ENCODE measurements around the gene AIRE.
"Not testable (repeated sequence)": the region's sequence is repeated elsewhere in the genome, so short reads cannot be mapped to it uniquely, and the experiment has no call there.

Gene AIRE

DNA sequence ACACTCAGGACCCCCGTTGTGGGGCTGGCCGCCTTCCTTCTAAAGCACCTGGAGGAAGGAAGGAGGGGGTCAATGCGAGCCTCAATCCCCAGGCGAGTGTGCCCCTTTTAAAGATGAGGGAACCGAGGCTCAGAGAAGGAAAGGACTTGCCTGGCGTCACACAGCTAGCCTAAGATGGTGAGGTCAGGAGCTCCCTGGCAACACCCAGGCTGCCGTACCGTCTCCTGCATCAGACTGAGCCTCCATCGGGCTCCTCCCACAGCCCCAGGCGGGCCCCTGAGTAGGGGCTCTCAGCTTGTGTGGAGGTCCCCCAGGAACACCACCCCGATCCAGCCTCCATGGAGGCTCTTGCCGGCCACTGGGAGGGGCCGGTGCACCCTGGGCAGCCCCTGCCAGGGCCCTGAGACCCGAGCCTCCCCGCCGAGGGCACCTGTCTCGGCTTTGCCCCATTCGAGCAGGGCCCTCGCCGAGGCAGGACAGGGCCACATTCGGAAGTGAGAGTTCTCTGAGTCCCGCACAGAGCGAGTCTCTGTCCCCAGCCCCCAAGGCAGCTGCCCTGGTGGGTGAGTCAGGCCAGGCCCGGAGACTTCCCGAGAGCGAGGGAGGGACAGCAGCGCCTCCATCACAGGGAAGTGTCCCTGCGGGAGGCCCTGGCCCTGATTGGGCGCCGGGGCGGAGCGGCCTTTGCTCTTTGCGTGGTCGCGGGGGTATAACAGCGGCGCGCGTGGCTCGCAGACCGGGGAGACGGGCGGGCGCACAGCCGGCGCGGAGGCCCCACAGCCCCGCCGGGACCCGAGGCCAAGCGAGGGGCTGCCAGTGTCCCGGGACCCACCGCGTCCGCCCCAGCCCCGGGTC is at the start of gene AIRE:
Gene AIRE, plus strand, starts transcription at position 739 of the 855 bp plus-strand sequence. CDS start 131 bp downstream, outside the sequence.
- DNase-seq (ENCODE audit: low spot score): no peak

DNA sequence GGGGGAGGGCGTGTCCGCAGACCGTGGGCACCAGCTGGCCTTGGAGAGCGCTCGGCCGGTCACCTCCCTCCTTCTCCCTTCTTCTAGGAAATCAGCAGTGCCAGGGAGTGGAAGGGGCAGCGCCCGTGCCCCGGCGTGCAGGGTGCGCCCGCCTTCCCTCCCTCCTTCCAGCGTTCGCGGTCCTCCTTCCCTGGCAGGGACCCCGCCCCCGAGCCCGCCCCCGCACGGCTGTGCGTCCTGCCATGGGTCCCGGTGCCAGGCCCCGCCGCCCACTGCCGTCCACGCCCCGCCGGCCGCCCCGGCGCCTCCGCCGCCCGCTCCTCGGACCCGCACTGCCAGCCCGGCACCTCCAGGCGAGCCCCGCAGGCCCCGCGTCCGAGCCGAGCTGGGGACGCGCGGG is 45.3 kb upstream of the AIRE start:
- not testable (repeated sequence) for DNase-seq (ENCODE audit: low spot score)

DNA sequence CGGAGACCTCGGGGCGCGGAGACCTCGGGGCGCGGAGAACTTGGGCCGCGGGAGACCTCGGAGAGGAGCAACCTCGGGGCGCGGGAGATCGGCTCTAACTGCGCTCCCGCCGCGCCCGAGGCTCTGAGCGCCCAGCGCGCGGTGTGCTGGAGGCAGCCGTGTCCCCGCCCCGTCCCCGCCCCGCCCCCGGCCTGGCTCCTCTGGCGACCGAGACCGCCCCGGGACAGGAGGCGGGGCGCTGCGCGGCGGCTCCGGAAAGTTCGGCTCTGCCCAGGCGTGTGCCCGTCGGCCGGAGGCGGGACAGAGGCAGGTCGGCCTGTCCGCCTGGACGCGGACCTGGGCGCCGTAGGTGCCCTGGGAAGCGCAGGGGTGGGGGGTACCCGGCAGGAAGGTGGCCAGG is 44.8 kb upstream of the AIRE start, which contains the start of gene ICOSLG:
Gene ICOSLG, minus strand, starts transcription at position 102 of the 400 bp plus-strand sequence. CDS start 126 bp downstream, outside the sequence.
- DNase-seq (ENCODE audit: low spot score): not testable (repeated sequence)

DNA sequence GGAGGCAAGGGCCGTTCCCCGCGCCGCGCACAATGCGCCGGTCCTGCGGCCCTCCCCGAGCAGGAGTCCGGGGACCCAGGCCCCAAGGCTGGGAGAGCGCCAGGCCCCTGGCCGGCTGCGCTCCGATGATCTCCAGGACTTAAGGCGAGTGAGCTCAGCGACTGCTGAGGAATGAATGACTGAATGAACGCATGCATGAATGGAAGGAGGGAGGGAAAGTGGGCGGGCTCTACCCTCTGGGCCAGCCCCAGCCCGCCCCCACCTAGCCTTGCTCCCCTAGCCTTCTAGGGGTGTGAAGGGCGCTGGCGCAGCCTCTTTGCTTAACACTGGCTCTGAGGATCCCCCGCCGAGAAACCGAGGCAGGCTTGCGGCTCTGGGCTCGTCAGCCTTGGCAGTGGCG is 44.4 kb upstream of the AIRE start:
- not testable (repeated sequence) for DNase-seq (ENCODE audit: low spot score)

DNA sequence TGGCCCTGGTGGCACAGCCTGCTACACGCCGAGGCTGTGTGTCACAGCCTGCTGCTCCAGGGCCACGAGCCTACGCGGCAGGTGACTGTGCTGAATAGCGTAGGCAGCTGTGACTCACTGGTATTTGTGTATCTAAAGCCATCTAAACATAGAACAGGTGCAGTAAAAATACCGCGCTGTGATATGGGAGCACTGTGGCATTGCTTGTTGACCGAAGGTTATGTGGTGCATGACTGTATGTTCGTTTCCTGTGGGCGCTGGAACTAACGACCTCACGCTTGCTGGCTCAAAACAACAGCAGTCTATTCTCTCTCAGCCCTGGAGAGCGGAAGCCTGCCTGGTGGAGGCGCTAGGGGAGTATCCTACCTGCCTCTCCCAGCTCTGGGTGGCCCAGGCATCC is 41.7 kb upstream of the AIRE start:
- not testable (repeated sequence) for DNase-seq (ENCODE audit: low spot score)

DNA sequence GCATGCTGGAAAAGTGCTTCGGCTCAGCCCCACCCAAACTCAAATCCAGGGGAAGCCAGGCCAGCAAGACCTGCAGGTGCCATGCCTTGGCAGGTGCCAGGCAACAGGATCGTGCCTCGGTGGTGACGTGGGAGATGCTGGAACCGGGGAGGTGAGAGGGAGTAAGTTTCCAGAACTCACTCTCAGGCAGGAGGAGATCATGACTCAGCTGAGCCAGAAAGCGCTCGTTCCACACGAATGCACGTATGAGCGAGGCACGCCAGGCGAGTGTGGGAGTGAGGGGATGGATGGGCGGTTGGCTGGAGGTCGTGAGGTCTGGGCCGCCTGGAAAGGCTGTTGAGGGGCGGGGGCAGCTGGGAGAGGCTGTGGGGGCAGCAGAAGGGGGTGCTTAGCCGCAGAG is 37.8 kb upstream of the AIRE start:
- DNase-seq (ENCODE audit: low spot score): not testable (repeated sequence)

DNA sequence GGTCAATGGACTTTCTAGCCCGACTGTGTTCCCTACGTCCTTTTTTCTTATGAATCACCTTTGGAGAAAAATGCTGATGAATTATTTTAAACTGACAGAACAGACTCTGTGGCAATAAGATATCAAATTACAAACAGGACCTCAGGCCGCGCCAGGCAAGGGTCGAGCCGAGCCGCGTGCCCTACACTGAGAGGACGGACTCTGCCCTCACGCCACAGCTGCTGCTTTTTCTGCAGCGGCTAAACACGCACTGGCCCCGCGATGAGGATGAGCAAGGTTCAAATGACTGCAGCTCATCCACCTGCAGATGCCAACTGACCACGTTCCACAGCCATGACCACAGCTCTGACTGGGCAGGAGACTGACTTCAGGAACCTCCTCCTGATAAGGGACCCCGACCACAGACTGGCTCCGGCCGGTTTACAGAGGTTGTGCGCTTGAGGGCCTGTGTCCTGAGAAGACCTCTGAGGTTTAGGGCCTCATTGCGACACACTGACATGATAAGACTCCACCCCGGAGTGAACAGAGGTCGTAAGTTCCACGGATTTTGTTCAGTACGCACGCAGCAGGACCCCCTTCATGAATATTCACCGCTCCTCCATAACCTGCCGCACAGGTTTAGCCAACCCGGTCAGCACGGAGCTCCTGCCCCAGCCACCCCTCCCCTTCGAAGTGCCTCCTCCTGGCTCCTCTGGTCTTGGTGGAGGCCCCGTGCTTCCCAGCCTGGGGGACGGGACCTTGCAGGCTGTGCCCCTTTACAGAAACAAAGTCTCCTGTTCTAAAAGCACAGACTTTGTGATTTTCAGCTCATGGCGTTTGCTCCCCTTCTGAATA is 36.3 kb upstream of the AIRE start:
- DNase-seq (ENCODE audit: low spot score): not testable (repeated sequence)

DNA sequence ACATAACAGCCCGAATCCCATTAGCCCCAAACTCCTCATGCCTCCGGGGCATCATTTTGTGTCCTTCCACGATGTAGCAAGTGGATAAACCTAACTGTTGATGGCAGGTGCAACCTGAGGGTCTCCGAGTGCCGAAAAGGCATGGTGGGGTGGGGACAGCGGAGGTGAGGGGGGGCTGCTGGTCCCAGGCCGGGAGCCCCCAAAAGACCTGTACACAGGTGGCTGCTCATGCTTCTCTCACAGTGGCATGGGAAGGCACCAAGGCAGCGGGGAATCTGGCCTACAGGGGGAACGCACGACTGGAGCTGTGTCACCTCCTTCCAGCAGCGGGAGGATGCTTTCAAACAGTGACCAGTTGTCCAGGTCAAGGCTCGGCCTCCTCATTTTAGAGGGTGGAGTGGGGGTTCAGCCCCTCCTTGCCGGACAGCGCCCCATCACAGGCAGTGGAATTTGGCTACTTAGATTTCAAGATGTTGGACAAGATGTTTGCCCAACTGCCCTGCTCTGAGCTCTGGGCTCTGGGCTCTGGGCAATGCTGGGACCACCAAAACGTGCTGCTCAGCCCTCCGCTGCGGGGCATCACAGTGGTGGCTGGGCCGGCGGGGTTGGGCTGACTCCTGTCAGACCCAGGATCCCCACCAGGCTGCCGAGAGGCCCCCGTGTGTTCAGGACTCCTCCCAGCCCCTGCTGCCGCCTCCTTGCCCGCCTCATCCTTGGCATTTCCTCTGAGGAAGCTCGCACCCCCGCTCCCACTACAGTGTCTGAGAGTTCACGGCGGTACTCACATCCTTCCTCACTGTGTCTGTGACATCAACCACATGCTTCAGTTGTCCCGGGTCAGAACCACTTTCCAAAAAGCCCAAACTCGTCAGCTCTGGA is 31.6 kb upstream of the AIRE start:
- no peak for DNase-seq (ENCODE audit: low spot score)

DNA sequence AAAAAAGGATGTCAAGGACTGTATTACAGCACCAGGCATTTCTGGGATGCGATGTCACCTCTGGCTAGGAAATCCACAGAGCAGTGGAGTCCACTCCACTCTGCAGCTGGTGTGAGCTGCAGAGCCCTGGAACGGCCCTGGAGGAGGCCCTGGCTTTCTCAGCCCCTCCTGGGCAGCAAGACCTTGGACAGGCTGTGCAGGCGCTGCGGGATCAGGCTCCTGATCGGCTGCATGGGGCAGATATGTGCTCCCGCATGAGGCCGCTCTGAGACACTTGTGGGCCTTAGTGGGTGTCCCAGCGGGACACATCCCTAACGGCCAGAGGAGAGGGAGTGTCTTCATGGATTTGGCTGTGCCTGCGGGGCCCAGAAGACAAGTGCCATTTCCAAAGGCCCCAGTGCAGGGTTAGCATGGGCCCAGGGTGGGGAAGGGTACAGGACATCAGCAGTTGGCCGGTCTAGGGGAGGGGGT is 30.1 kb upstream of the AIRE start:
- no peak for DNase-seq (ENCODE audit: low spot score)

DNA sequence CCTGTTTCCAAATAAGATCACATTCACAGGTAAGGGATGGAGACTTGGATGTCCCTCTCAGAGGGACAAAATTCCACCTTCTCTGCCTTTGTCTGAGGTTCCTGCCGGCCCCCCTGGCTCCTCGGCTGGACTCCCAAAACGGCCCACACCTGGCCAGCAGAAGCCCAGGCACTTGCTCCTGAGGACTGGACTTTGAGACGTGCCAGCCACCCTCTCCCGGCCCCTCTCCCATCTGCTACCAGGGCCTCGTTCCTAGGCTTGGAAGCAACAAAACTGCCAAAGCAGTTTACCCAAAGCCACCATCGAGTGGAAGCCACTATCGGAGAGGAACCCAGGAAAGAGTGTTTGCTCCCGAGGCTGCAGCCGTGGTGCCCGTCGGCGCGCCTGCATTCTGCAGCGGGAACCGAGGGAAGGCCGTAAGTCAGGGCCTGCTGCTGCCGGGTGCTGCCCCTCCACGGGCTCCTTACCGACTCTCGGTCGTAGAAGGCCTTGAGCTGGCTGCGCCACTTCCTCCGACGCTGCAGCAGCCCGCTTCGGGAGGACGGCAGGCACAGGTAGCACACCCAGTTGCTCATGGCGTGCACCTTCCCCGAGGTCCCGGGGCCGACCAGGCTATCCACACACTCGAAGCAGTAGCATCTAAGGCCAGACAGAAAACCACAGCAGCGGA is 27.5 kb upstream of the AIRE start:
- DNase-seq (ENCODE audit: low spot score): no peak

DNA sequence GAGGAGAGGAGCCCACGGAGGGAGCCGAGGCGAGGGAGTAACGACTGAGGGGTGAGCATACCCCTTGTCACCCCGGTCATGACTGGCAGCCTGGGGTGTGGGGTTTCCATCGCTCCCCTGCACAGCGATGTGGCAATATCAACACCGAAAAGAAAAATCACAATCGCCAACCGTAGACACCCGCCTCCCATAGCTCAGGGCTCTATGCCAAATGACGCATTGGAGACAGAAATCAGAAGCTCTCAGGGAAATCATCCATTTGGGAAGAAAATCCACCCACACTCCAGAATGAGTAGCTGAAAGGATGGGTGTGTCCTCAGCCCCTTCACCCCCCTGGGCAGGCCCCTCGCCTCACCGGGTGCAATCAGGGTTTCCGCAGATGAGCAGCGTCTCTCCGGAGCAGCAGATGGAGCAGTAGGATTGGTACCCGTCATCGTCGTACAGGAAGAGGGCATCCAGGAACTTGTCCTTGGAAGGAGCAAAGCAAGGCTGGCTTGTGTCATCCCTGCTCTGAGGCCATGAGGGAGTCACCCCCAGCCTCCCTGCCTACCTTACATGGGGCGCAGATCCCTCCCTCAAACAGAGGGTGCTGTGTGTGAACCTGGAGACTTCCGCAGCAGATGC is 26.5 kb upstream of the AIRE start:
- no peak for DNase-seq (ENCODE audit: low spot score)

DNA sequence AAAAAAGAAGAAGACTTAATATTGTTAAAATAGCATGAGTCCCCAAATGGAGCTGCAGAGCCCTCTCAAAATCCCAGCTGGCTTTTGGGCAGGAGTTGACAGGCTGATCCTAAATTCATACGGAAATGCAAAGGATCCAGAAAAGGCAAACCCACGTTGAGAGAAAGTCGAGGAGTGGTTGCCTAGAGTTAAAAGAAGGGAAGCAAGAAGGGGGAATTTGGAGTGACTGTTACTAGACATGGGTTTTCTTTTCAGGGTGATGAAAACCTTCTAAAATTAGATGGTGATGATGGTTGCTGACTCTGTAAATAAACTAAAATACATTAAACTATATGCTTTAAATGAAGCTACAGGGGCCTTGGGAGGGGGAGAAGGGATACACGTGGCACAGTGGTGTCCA is 25.6 kb upstream of the AIRE start:
- no peak for DNase-seq (ENCODE audit: low spot score)

DNA sequence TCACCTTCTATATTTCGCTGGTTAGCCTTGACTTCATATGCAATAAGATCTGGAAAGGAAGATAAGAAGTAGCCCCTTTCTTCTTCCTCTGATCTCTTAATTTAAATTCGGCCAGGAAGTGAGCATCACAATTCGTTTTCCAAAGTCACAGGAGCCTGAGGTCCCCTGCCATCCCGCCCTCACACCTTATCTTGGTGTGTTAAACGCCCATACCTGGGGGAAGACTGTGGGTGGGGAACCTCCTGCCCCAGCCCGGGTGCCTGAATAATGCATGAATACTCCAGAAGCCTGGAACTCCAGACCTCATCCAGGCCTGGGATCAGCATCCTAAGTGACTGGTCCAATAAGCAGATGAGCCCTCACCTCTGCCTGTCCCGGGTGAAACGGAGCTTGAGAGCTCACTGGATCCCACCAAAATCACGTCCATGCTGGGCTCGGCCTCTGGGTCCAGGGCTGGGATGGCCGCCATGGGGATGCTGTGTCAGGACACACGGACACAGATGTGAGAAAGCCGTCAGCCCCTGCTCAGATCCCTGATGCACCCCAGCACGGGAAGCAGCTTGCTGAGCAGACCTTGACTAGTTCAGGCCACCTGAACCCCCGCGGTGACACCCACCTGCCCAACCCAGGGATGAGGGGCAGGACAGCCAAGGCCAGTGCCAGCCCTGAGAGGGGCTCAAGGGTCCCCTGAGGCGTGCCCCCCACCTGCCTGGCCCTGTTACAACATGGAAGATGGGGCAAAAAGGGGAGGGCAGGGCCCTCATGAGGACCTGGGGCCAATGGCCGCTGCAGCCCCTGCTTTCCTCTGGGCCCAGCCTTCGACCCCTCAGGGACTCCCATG is 24.7 kb upstream of the AIRE start:
- DNase-seq (ENCODE audit: low spot score): no peak

DNA sequence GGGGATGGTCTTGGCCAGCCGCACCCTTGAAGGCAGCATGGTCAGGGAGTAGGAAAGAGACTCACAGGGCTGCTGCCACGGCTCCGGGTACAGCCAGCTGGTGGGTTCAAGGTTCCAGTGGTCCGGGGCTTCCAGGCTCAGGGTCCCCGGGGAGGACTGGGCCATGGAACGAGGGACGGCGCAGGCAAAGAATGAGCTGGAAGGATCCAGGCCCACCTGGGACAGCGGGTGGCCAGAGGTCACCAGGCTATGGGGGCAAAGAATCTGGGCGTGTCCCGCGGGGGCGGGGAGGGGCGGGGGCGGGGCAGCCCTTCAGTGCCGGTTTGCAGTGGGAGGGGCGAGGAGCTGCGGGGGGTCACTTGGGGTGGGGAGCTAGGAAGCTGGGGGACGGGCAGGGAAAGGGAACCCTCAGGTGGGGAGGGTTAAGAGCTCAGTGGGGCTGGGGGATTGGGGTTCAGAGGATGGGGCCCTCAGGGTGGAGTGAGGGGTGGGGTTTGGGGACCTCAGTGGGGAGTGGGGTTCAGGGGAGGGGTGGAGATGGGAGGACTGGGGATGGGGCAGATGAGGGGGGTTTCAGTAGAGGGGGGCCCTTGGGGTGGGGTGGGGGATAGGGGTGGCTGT is 23.9 kb upstream of the AIRE start, which contains the start of gene DNMT3L:
Gene DNMT3L, minus strand, starts transcription at position 223 of the 621 bp plus-strand sequence. CDS start 638 bp downstream, outside the sequence.
- no peak for DNase-seq (ENCODE audit: low spot score)

DNA sequence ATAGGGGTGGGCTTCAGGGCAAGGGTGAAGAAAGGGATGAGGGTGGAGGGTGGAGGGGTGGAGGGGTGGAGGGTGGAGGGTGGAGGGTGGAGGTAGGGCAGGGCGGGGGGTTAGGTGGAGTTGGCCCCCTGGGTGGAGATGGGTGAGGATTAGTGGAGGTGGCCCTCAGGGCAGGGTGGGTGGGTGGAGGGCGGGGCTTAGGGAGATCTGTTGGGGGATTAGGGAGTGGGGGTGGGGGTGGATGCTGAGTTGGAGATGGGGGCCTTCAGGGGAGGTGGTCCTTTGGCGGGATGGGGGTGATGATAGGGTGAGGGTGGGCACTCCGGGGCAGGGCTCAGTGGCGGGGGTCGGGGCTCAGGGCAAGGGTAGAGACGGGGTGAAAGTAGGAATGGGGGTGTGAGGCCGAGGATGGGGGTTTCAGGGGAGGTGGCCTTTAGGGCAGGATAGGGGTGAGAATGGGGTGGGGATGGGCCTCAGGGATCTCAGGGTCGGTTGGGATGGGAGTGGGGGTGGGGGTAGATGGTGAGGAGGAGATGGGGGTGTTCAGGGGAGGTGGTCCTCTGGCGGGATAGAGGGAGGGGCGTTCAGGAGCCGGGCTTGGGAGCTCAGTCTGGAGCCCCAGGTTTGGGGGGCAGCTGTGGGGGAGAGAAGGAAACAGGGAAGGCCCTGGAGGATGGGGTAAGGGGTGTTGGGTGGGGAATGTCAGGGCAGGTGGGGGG is 23.2 kb upstream of the AIRE start:
- DNase-seq (ENCODE audit: low spot score): no peak

DNA sequence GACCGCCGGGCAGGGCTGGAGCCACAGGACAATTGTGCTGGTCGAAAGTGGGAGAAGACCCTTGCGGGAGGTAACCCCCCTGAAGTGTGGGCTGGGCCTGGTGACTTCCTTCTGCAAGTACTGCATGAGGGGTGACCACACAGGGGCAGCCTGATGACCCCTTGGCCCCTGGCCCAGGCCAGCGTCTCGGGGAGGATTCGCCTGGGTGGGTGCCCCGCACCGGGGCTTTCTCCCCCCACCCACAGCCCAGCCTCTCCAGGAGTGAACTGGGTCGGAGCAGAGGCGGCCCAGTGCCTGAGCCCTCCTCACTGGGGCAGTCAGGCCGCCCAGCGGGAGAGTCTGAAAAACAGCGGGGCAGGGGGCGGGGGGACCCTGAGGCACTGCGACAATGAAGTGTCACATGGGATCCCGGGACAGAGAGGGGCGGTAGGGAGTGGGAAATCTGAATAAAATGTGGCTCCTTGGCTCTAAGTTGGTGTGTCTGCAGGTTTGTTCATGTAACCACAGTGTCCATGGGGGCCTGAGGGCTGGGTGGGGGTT is 22.4 kb upstream of the AIRE start:
- no peak for DNase-seq (ENCODE audit: low spot score)

DNA sequence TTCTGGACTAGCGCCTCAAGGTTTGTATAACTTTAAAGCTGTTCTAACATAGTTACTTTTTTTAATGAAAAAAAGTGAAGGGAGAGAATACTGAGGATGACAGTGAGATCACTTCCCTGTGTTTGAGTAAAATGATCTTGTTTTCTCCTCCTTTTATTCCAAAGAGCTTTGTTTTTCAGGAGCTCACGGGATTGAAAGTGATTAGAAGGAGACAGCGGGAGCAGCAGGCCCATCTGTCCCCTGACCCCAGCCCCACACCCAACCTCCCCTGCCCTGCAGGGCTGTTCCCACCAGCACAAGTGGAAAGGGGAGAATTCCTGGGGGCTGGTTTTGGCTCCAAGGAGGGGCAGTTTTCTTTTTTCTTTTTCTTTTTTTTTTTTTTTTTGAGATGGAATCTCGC is 21.9 kb upstream of the AIRE start:
- no peak for DNase-seq (ENCODE audit: low spot score)

DNA sequence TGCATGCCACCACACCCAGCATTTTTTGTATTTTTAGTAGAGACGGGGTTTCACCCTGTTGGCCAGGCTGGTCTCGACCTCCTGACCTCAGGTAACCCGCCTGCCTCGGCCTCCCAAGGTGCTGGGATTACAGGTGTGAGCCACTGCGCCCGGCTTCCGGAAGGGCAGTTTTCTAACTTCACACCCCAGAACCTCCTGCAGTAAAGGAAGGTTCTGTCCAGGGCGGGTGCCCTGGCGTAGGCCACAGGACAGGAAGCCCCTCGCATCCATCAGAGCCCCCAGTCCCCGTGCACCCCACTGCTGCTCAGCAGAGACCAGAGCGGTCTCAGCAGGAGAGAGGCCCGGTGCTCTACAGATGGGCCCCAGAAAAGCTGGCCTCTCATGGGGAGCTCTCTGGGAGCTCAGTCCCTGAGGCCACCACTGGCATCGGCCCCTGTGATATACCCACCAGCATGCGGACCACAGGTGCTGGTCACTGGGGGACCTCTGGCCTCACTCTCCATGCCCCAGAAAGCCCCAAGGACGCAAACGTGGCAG is 19.9 kb upstream of the AIRE start:
- DNase-seq (ENCODE audit: low spot score): no peak
